A673 (cell line): ENCODE data around the gene IFNA1.

Source experiments
- CTCF ChIP-seq: fragments of 300-800, 200-600 bp; sonication (generic); conservative IDR thresholded peaks from 2 replicates; pipeline ENCODE4 v1.5.1; 2017; ENCODE audit warnings: low read depth, mild to moderate bottlenecking, antibody characterized with exemption, low read length, moderate library complexity, mixed read lengths
- EZH2 ChIP-seq: fragments of 200-600 bp; sonication (generic); IDR thresholded peaks from 2 replicates; pipeline ENCODE4 v1.6.1; 2017; ENCODE audit warnings: borderline replicate concordance, low read depth, mild to moderate bottlenecking, mixed read lengths, antibody characterized with exemption, low read length; ENCODE audit not compliant: poor library complexity, severe bottlenecking

GRCh38 chr9:21454149-21454548, 13.9 kb downstream of the IFNA1 start:
- no peak for TF ChIP-seq CTCF
- TF ChIP-seq EZH2, result no peak
